Bronchial epithelial cell (primary cell): Measurements from ENCODE around the gene OR2F1. TPM values are rescaled to one million over a fixed set of nuclear protein-coding genes. Genes with fewer than 3 reads are reported as not detected.

Source experiments
- DNase-seq: peaks from one replicate; pipeline ENCODE4 v3.0.0-alpha.2; 2010; ENCODE audit warnings: low read depth
- FAIRE-seq: peaks from 2 replicates; lab custom pipeline; 2011; peaks lifted over from hg19 to GRCh38; lab: Jason Lieb, UNC
- H3K27me3 ChIP-seq: 2 replicates; pipeline ENCODE4 v1.5.1; 2011; ENCODE audit warnings: low read length; ENCODE audit not compliant: control insufficient read depth, insufficient read depth
- H3K36me3 ChIP-seq: 2 replicates; pipeline ENCODE4 v1.5.1; 2011; ENCODE audit warnings: low read length; ENCODE audit not compliant: control insufficient read depth, insufficient read depth
- H3K4me3 ChIP-seq: 2 replicates; pipeline ENCODE4 v1.5.1; 2011; ENCODE audit warnings: mild to moderate bottlenecking, low read depth, low read length, control low read depth
- total RNA-seq: library from RNA; depleted of rRNA; stranded (reverse); fragments of >200 nt; gene quantifications from 2 replicates; pipeline ENCODE4 v1.2.1, GENCODE V29; 2014
- TF ChIP-seq, protein P1 (sequence below): IDR thresholded peaks from 2 replicates; pipeline ENCODE4 v1.5.1; 2011; ENCODE audit warnings: mild to moderate bottlenecking, moderate library complexity, low read length, control low read depth, inconsistent platforms; ENCODE audit not compliant: insufficient read depth, severe bottlenecking

The OR2F1 gene, protein sequence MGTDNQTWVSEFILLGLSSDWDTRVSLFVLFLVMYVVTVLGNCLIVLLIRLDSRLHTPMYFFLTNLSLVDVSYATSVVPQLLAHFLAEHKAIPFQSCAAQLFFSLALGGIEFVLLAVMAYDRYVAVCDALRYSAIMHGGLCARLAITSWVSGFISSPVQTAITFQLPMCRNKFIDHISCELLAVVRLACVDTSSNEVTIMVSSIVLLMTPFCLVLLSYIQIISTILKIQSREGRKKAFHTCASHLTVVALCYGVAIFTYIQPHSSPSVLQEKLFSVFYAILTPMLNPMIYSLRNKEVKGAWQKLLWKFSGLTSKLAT
- total RNA-seq: not detected in 2 replicates

DNA sequence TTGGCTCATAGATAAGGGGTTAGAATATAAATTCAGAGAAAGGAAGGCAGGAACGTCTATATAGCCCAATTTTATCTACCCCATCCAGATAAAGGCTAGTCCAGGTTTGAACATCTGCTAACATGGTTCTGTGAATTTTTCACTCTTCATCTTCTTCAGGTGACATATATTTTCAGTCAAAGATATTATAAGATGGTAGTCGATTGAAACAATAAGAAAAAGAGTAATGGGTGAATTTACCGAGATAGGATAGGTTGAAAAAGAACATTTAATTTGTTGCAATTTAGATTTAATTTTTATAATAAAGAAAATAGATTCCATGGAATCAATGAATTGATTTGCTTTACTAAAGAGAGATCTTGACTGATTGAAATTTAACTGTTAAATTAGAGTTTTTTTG, at the start of gene OR2F1:
Gene OR2F1, plus strand, starts transcription at position 301 of the 400 bp plus-strand sequence. CDS start 5,127 bp downstream, outside the sequence.
- FAIRE-seq (no peak), DNase-seq (no peak)
- H3K27me3 ChIP-seq: peaks cover 3% of the 10 kb centered on the region
- H3K4me3 ChIP-seq: no peak within 1 kb of the TSS
- H3K36me3 ChIP-seq: no peaks in the 10 kb centered on the region
- TF ChIP-seq, protein P1, sequence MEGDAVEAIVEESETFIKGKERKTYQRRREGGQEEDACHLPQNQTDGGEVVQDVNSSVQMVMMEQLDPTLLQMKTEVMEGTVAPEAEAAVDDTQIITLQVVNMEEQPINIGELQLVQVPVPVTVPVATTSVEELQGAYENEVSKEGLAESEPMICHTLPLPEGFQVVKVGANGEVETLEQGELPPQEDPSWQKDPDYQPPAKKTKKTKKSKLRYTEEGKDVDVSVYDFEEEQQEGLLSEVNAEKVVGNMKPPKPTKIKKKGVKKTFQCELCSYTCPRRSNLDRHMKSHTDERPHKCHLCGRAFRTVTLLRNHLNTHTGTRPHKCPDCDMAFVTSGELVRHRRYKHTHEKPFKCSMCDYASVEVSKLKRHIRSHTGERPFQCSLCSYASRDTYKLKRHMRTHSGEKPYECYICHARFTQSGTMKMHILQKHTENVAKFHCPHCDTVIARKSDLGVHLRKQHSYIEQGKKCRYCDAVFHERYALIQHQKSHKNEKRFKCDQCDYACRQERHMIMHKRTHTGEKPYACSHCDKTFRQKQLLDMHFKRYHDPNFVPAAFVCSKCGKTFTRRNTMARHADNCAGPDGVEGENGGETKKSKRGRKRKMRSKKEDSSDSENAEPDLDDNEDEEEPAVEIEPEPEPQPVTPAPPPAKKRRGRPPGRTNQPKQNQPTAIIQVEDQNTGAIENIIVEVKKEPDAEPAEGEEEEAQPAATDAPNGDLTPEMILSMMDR: no peak

DNA sequence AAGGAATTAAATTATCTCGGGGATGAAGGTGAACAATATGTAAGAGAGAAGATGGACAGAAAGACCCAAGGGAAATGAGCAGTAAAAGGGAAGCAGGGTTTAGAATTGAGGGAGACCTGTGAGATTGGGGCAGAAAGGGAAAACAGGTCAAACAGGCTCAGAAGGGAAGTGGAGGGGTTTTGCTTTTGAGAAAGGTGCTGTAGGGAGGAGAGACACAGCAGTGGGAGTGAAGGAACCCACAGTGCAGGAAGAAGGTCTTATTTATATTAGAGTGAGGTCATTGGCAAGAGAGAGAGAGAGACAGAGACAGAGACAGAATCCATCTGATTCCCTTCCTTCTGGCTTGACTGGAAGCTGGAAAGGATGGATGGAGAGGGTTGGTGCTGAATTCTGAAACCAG, 49.1 kb upstream of the OR2F1 start:
- TF ChIP-seq, protein P1: no peak
- no peaks in the 10 kb centered on the region for H3K36me3 ChIP-seq
- H3K27me3 ChIP-seq: no peaks in the 10 kb centered on the region
- FAIRE-seq (no peak), DNase-seq (no peak)
- no peak overlapping the region for H3K4me3 ChIP-seq

DNA sequence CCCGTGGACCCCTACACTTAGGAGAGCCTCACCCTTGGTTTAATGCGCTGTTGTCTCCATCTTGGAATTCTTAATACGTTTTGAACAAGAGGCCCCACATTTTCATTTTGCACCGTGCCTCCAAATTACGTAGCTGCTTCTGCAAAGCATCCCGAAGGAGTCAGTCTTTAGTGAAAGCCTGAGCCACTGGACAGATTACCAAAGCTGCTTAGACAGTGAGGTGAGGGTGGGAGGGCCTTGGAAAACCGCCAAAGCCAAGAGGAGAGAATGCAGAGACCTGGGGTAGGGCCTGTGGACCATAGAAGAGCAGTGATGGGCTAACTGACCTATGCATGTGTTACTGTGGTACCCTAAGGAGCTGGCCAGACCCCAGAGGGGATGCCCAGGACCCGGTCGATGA, 48.5 kb upstream of the OR2F1 start:
- DNase-seq: no peak
- TF ChIP-seq, protein P1: no peak
- H3K27me3 ChIP-seq: no peaks in the 10 kb centered on the region
- H3K4me3 ChIP-seq: no peak overlapping the region
- no peak for FAIRE-seq
- H3K36me3 ChIP-seq: no peaks in the 10 kb centered on the region

DNA sequence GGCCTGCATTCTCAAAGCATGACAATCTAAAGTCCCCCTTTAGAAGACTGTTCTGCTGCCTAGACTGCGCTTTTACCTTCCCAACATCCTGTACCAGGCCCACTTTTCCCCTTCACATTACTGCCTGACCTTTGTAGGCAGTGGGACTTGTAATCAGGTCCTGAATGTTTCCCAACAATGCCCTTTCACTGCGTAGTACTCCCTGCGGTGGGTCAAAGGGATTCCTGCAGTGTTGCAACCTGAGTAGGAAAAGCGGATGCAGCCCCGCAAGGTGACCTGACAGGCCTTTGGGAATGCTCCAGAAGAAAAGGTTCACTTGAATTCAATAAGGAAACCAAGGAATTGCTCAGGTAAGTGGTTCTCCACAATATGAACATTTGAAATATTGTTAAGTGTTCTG, 47.7 kb upstream of the OR2F1 start:
- DNase-seq: no peak
- no peak overlapping the region for H3K4me3 ChIP-seq
- TF ChIP-seq, protein P1: no peak
- no peaks in the 10 kb centered on the region for H3K36me3 ChIP-seq
- H3K27me3 ChIP-seq: no peaks in the 10 kb centered on the region
- no peak for FAIRE-seq

DNA sequence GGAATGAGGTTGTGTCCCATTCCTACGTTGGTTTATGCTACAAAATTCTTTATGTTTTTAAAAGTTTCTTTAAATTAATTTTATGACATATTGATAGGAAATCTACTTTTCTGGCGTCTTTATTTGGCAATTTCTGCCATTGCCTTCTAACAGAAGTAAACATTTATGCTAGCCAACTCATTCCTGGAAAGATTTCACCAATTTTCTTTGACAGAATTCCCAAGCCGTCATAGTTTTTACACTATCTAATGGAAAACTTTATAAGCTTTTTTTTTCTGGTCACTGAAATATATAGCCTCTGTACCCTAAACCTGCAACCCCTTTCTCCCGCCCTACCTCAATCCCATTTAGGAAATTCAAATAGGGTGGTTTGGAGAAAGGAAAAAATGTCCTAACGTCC, 46.5 kb upstream of the OR2F1 start:
- FAIRE-seq (no peak), DNase-seq (no peak)

More for the DNA sequence above, 46.5 kb upstream of the OR2F1 start:
- Histone ChIP-seq H3K36me3 (no peaks in the 10 kb centered on the region), H3K27me3 (no peaks in the 10 kb centered on the region), H3K4me3 (no peak overlapping the region)
- TF ChIP-seq, protein P1: no peak
